ENCODE results near the gene DDX5. TPM values are rescaled to one million over a fixed set of nuclear protein-coding genes. Genes with fewer than 3 reads are reported as not detected.

DDX5 gene
- 586 to 1,065 TPM (median 610 TPM) in 5 replicates for total RNA-seq (2022; extraction: Qiagen RNA extraction; ENCODE audit: low read depth)

DNA sequence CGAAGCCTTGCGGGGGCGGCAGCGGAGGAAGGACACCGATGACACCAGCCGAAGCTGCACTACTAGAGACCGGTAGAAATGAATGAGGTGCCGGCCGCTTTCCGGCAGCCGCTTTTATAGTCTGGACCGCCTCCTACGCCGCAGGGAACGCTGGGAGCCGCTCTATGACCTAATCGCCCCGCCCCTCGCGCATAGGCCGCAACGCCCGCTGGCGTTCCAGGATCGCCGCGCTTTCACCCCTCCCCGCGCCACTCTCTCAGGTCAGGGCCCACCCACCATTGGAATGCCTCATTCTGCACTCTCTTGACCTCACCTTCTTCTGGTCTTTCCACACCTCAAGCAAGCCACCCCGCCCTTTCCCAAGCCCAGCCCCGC is at the start of gene DDX5:
DDX5 (minus strand) TSS at position 89 of the 375 bp plus-strand sequence. CDS start 170 bp downstream, outside the sequence.

DNA sequence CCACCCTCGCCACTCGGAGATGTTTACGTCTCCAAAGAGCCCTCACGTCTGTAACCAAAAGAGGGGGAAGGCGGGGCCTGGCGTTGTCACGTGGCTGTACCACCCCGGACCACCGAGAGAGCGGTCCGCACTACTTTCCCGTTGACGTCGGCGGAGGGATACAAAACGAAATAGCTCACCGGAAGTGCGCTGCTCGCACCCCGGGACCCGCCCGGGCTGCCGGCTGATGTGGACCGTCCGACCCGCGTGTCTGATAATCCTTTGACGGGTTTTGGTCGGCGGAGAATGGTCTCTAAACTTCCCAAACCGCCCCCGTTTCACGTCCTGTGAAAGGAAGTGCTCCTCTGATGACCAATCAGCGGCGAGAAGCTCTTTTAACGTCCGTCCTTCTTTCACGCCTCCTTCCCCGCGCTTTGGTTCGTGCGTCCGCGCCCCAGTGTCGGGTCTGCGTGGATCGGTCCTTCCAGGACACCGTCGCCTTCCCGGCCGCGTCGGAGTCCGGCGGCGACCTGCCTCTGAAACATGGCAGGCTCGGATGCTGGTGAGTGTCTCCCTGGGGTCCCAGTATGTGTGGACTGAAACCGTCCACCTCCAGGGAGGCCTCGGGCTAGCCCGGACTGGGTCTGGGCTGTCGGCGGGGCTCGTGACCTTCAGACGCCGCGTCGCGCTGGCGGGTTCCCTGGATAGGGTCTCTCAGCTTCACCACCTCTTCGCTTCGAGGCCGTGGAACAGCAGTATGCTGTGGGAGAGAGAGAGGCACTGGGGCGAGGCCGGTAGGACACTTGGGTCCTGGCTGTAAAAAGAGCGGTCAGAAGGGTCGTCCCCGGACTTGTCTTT is 705 bp upstream of the DDX5 start, which contains the start of gene CEP95:
CEP95 (plus strand) TSS at position 402 of the 837 bp plus-strand sequence; CDS start at position 523, 121 bp downstream.

DNA sequence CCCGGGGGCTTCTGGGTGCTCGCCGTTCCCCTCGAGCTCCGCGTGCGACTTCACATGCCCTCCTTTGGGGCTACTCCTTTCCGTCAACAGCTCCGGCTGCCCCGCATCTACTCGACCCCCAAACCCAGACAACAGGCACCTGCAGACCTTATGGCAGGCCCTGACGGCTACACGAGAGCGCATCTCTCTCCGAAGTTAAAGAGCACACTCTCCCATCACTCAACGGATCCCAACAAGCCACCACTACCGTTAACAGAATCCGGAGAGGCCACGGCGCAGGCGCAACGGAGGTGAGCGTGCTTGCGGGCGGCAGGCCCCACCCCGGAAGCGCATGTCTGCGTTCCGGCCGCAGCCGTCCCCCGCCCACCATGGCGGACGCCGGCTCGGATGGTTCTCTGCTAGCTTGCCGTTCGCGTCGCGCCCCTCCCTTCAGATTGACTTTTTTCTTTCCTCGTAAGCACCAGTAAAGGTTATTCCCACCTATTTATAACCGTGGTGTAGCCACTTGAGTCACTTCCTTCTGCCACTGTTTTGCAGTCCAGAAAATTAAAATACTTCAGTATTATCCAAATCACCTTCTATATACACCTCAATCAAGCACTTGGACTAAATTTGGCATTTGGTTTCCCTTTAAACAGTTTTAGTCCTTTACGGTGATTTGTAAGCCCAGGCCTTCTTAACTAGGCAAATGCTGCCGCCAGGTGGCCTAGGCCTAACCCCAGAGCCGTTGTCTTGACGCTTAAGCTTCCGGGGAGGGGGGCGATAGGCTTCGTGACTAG is 9.1 kb downstream of the DDX5 start, which contains the start of gene POLG2:
POLG2 (minus strand) TSS at position 269 of the 779 bp plus-strand sequence; CDS start at position 183, 86 bp downstream.

DNA sequence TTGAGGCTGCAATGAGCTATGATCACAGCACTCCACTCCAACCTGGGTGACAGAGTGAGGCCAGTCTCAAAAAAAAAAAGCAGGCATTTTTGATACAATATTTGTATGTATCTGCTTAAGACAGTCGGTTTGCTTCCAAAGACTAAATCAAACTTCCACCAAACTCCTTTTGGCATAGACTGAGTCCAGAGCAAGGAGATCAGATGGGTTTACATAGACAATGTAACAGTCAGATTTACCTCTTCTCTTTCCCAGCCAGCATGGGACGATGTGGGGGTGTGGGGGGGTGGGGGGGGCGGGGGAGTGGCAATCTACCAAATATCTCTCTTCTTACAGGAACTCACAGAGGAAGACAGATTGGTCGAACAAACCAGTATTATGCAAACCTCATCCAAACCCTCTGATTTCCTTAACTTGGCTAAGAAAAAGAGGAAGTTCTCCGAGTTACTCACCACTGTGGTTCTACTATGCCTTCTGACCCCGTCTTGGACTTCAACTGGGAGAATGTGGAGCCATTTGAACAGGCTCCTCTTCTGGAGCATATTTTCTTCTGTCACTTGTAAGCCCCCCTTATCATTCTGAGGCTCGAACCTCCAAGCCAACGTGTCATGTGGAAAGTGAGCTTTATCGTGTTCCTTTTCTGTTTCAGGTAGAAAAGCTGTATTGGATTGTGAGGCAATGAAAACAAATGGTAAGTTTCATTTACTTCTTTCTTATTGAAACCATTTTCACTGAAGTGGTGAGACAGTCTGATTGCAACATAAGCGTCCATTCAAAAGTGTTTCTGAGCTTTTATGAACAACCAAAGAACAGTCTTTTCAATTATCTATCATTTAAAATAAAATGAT is 57.2 kb downstream of the DDX5 start, which contains the start of gene MILR1:
MILR1 (plus strand) TSS at position 451 of the 848 bp plus-strand sequence; CDS start at position 505, 54 bp downstream.

Other genes with a start within 250 kb of the DDX5 start
- gene TEX2, start 243.0 kb downstream of the DDX5 start, total RNA-seq (2022; extraction: Qiagen RNA extraction; ENCODE audit: low read depth) = 9.2 to 12.5 TPM (median 10.8 TPM) in 5 replicates
- 0.02 to 0.15 TPM (median 0.08 TPM) in 3 of 5 replicates, not detected in the others for gene PECAM1, start 115.4 kb downstream of the DDX5 start, total RNA-seq (2022; extraction: Qiagen RNA extraction; ENCODE audit: low read depth)
- 1.6 to 3.0 TPM (median 2.1 TPM) in 5 replicates for gene MILR1, start 57.2 kb downstream of the DDX5 start, total RNA-seq (2022; extraction: Qiagen RNA extraction; ENCODE audit: low read depth)
- 16.8 to 19.2 TPM (median 16.8 TPM) in 5 replicates for gene POLG2, start 9.2 kb downstream of the DDX5 start, total RNA-seq (2022; extraction: Qiagen RNA extraction; ENCODE audit: low read depth)
- gene CEP95, start 688 bp upstream of the DDX5 start, total RNA-seq (2022; extraction: Qiagen RNA extraction; ENCODE audit: low read depth) = 29.1 to 37.8 TPM (median 33.4 TPM) in 5 replicates
- 25.6 to 39.3 TPM (median 30.6 TPM) in 5 replicates for gene SMURF2, start 156.0 kb upstream of the DDX5 start, total RNA-seq (2022; extraction: Qiagen RNA extraction; ENCODE audit: low read depth)